HepG2 (cell line): ENCODE data around the gene GLOD4. TPM values are rescaled to one million over a fixed set of nuclear protein-coding genes. Genes with fewer than 3 reads are reported as not detected.

ENCODE experiments used
- ATAC-seq: fragments of 200-7000 bp; cut with Tn5 transposase; 3 replicates; pipeline ENCODE4 v1.9.1; 2020; ENCODE audit warnings: mild to moderate bottlenecking, moderate library complexity
- BruUV-seq: library from RNA; stranded (reverse); fragments of 400-500 nt; replicated peaks from 2 replicates; lab custom pipeline; 2021; lab: Mats Ljungman, UMichigan
- CTCF ChIA-PET: fragments of 300-600 bp; formaldehyde crosslinking; extraction: SDS; loops from one replicate; lab custom pipeline; 2021; ENCODE audit warnings: low total read pairs, inconsistent platforms, low intra/inter-chr PET ratio; lab: Yijun Ruan, JAX
- POLR2A ChIA-PET: fragments of 350-600 bp; sonication (Branson Sonifier 250); formaldehyde crosslinking; loops from one replicate; lab custom pipeline; 2020; ENCODE audit warnings: antibody characterized with exemption, inconsistent platforms; lab: Yijun Ruan, JAX
- DNase-seq: peaks from one replicate; pipeline ENCODE4 v3.0.0-alpha.2; 2015; ENCODE audit warnings: low spot score
- FAIRE-seq: peaks from 3 replicates; lab custom pipeline; 2011; peaks lifted over from hg19 to GRCh38; lab: Jason Lieb, UNC
- H2AFZ ChIP-seq: one replicate; pipeline ENCODE4 v1.6.1; 2011; ENCODE audit warnings: low read length, inconsistent platforms
- H3K27ac ChIP-seq: fragments of 300-600 bp; 3 replicates; pipeline ENCODE4 v1.8.0; 2011; ENCODE audit warnings: mixed run types, mild to moderate bottlenecking, mixed read lengths, low read length, inconsistent platforms; ENCODE audit not compliant: insufficient read depth; ENCODE audit errors: extremely low read length
- H3K27me3 ChIP-seq, 2 experiments: fragments of 200-600 bp in 1 of 2; 2 replicates in 1 of 2; 3 replicates in 1 of 2; pipeline versions ENCODE4 v1.6.0 to v1.8.0; 2011; ENCODE audit warnings: low read length in 2 of 2, mild to moderate bottlenecking in 2 of 2, moderate library complexity in 2 of 2, inconsistent platforms in 1 of 2; ENCODE audit not compliant: insufficient read depth in 2 of 2, control insufficient read depth in 1 of 2
- H3K36me3 ChIP-seq, 2 experiments: fragments of 200-600 bp in 1 of 2; replicated peaks in 1 of 2; 2 replicates in 1 of 2; 3 replicates in 1 of 2; pipeline versions ENCODE4 v1.5.1 to v1.8.0; 2011; ENCODE audit warnings: low read length in 2 of 2, inconsistent platforms in 1 of 2; ENCODE audit not compliant: insufficient read depth in 2 of 2, control insufficient read depth in 1 of 2
- H3K4me1 ChIP-seq: 2 replicates; pipeline ENCODE4 v1.5.1; 2012; ENCODE audit warnings: low read length, inconsistent platforms; ENCODE audit not compliant: insufficient read depth
- H3K4me2 ChIP-seq: 2 replicates; pipeline ENCODE4 v1.6.0; 2011; ENCODE audit warnings: low read depth, low read length, inconsistent platforms
- H3K4me3 ChIP-seq, 3 experiments: fragments of 200-600 bp in 1 of 3; sonication (generic), shearing (Covaris generic) in 1 of 3; replicated peaks in 1 of 3; 2 replicates each; pipeline ENCODE4 v1.5.1; 2011 to 2016; ENCODE audit warnings: low read length in 3 of 3, inconsistent platforms in 2 of 3, low read depth in 2 of 3, mild to moderate bottlenecking in 2 of 3, control low read depth in 1 of 3, mixed read lengths in 1 of 3; ENCODE audit not compliant: insufficient read depth in 1 of 3
- H3K79me2 ChIP-seq: one replicate; pipeline ENCODE4 v1.6.1; 2011; ENCODE audit warnings: low read length, inconsistent platforms; ENCODE audit not compliant: insufficient read depth
- H3K9ac ChIP-seq: 2 replicates; pipeline ENCODE4 v1.6.0; 2011; ENCODE audit warnings: mild to moderate bottlenecking, low read depth, low read length, inconsistent platforms; ENCODE audit not compliant: insufficient read depth
- H3K9me3 ChIP-seq: 2 replicates; pipeline ENCODE4 v1.5.1; 2012; ENCODE audit warnings: mild to moderate bottlenecking, low read length
- H4K20me1 ChIP-seq: 2 replicates; pipeline ENCODE4 v1.6.0; 2011; ENCODE audit warnings: inconsistent platforms, mild to moderate bottlenecking, low read length, moderate library complexity; ENCODE audit not compliant: insufficient read depth
- AGO2 ChIP-seq: fragments of 200-400 bp; formaldehyde crosslinking; optimal IDR thresholded peaks from 2 replicates; pipeline ENCODE3; 2017; ENCODE audit warnings: mild to moderate bottlenecking, low read depth, low read length, moderate library complexity
- HNRNPH1 ChIP-seq: fragments of 200-400 bp; formaldehyde crosslinking; optimal IDR thresholded peaks from 2 replicates; pipeline ENCODE3; 2017; ENCODE audit warnings: mild to moderate bottlenecking, low read depth, low read length
- PHF5A ChIP-seq: IDR thresholded peaks from one replicate; pipeline ENCODE4 v1.6.1; 2018; ENCODE audit warnings: low read depth, missing genetic modification reagents; ENCODE audit not compliant: unreplicated experiment
- RNF2 ChIP-seq: fragments of 450-650 bp; conservative IDR thresholded peaks from 2 replicates; pipeline ENCODE4 v1.6.1; 2016; ENCODE audit warnings: low read depth
- ZNF879 ChIP-seq: sonication (generic); formaldehyde crosslinking; IDR thresholded peaks from 2 replicates; pipeline ENCODE4 v1.8.1; 2023; ENCODE audit warnings: missing genetic modification reagents
- WGBS: methylation state at CpG from one replicate; pipeline ENCODE4 v1.1.6; 2017; ENCODE audit warnings: low lambda C conversion rate; 5-methylcytosine and 5-hydroxymethylcytosine counted together
- in situ Hi-C: cut with HindIII; loops from 2 replicates; pipeline ENCODE4 v1.10.0; 2017; ENCODE audit warnings: low pct_unique_long_range_greater_than_20kb; ENCODE audit not compliant: extremely low pct_ligation_motif_present
- intact Hi-C: fragments of 100-400 bp; cut with micrococcal nuclease; formaldehyde crosslinking; loops from one replicate; pipeline ENCODE4 v1.10.0; 2022; ENCODE audit not compliant: unreplicated experiment
- polyA plus RNA-seq, 8 experiments: library from polyadenylated mRNA; depleted of rRNA in 3 of 8; stranded (reverse) in 7 of 8; unstranded in 1 of 8; fragments of >200 nt; fragmentation: Illumina TruSeq in 4 of 8; extraction: Trizol in 4 of 8; gene quantifications; 2 replicates each; pipeline versions ENCODE4 v1.2.1 to v1.2.3, GENCODE V29; 2011 to 2016; ENCODE audit warnings: low read depth in 4 of 8, missing spikeins in 1 of 8, mixed read lengths in 1 of 8; ENCODE audit not compliant: insufficient read depth in 1 of 8
- total RNA-seq, 5 experiments: library from RNA; depleted of rRNA; stranded (reverse); fragments of >200 nt; fragmentation: Illumina TruSeq; extraction: Trizol; gene quantifications; 2 replicates each; pipeline ENCODE4 v1.2.3, GENCODE V29; 2016; ENCODE audit warnings: low read depth in 1 of 5

Gene GLOD4
- total and polyA plus RNA-seq, 2 of the 13 experiments (the other 11 are each of a cell fraction or from before 2014, with no cell fraction given), result 53.7 to 87.8 TPM

DNA sequence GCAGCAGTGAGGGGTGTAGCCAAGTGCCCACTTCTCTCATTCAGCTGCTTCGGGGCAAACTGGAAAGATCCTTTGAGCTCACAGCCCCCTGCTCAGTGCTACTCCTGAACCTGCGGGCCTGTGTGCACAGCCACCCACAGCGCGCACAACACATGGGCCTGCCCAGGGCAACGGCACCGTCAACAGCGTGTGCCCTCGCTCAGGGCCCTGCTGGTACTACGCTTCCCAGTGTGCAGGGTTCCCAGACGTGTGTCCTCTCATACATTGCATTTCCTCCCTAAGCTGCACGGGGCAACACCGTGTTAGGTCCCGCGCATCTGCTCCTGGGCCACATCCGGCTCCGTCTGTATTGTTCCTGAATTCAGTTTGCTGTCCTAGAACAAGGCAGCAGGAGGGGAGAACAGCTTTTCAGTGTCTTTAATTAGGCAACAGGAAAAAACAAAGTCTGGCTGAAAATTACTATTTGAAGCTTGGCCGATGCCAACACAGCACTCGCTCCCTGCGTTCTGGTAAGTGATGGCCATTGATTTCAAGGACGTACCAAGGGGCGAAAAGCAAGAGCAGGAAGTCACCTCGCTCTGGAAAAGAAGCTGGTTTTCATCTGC lies 15.3 kb upstream of the GLOD4 start:
- Histone ChIP-seq H3K27ac (no peak overlapping the region), H3K9ac (no peak overlapping the region), H3K27me3 (no peaks in the 10 kb centered on the region), H3K4me3 (no peak overlapping the region), H4K20me1 (no peaks in the 10 kb centered on the region), H3K4me1 (peaks cover 10% of the 10 kb centered on the region), H3K4me2 (no peak overlapping the region), H3K79me2 (no peaks in the 10 kb centered on the region), H3K36me3 (peaks cover 3 to 13% of the 10 kb centered on the region in 2 experiments; a peak in 3 of 5 replicates), H2AFZ (no peak overlapping the region), H3K9me3 (no peaks in the 10 kb centered on the region)
- CTCF ChIA-PET, result no interaction called here
- DNase-seq (no peak), ATAC-seq (no peak), FAIRE-seq (no peak)
- intact Hi-C loops, result loop anchor here (5.0 kb wide), 1 partner anchor 200 kb away; the partner anchor contains the start of gene TIMM22
- BruUV-seq, result no TSS peak
- 98% methylated on average over 21 of the region's 22 CpGs for WGBS
- in situ Hi-C loops, result no loop called here
- POLR2A ChIA-PET, result interaction anchor here (2.1 kb wide), 1 partner anchor 182 kb away, joined by 6 read pairs; the partner anchor contains the start of gene NXN
- TF ChIP-seq RNF2 (no peak), AGO2 (peak; percentile 67)

DNA sequence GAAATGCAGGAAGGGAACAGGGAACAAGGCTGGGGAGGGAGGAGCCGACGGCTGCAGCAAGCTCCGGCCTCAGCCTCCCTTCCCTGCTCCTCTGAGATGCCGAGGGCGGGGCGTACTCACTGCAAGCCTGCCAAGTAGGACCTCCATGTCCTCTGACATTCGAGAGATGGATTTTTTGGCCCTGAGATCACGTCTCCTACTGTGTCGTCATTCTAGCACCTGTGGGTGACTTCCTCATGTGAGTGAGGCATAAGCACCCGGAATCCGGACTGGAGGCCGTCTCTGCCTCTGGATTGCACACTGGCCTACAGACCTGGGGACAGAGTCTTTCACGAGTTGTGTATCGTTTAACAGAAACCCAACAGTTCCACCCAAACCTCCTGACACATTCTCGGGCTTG lies 14.5 kb upstream of the GLOD4 start:
- no peak for TF ChIP-seq HNRNPH1
- TF ChIP-seq ZNF879 (CRISPR knock-in tag), result no peak
- TF ChIP-seq AGO2, result peak; percentile 7
- no peak for TF ChIP-seq PHF5A (CRISPR knock-in tag)
- DNase-seq (no peak), FAIRE-seq (no peak), ATAC-seq (no peak)
- in situ Hi-C loops (no loop called here), intact Hi-C loops (loop anchor here (5.0 kb wide), 1 partner anchor 201 kb away; the partner anchor contains the start of gene TIMM22)
- ChIA-PET POLR2A (no interaction called here), CTCF (no interaction called here)
- H3K4me3 ChIP-seq, result no peak overlapping the region
- no peak overlapping the region for H3K27ac ChIP-seq
- no peak overlapping the region for H3K4me2 ChIP-seq
- no TSS peak for BruUV-seq
- WGBS, result 97% methylated on average over 12 of the region's 15 CpGs
- no peaks in the 10 kb centered on the region for H3K79me2 ChIP-seq
- H2AFZ ChIP-seq, result no peak overlapping the region
- H3K4me1 ChIP-seq, result peaks cover 3% of the 10 kb centered on the region
- peaks cover 4 to 20% of the 10 kb centered on the region in 2 experiments; a peak in 4 of 5 replicates for H3K36me3 ChIP-seq
- H3K9ac ChIP-seq, result no peak overlapping the region
- no peaks in the 10 kb centered on the region for H3K27me3 ChIP-seq
- H4K20me1 ChIP-seq, result no peaks in the 10 kb centered on the region
- H3K9me3 ChIP-seq, result no peaks in the 10 kb centered on the region
